SH-SY5Y (cell line): ENCODE results near the gene RNF14.

Experiments used
- GATA2 ChIP-seq: IDR thresholded peaks from 2 replicates; pipeline ENCODE4 v1.6.1; 2011; ENCODE audit warnings: mild to moderate bottlenecking, low read depth, low read length
- GATA3 ChIP-seq: IDR thresholded peaks from 2 replicates; pipeline ENCODE4 v1.6.1; 2011; ENCODE audit warnings: low read depth, mild to moderate bottlenecking, low read length, moderate library complexity

DNA sequence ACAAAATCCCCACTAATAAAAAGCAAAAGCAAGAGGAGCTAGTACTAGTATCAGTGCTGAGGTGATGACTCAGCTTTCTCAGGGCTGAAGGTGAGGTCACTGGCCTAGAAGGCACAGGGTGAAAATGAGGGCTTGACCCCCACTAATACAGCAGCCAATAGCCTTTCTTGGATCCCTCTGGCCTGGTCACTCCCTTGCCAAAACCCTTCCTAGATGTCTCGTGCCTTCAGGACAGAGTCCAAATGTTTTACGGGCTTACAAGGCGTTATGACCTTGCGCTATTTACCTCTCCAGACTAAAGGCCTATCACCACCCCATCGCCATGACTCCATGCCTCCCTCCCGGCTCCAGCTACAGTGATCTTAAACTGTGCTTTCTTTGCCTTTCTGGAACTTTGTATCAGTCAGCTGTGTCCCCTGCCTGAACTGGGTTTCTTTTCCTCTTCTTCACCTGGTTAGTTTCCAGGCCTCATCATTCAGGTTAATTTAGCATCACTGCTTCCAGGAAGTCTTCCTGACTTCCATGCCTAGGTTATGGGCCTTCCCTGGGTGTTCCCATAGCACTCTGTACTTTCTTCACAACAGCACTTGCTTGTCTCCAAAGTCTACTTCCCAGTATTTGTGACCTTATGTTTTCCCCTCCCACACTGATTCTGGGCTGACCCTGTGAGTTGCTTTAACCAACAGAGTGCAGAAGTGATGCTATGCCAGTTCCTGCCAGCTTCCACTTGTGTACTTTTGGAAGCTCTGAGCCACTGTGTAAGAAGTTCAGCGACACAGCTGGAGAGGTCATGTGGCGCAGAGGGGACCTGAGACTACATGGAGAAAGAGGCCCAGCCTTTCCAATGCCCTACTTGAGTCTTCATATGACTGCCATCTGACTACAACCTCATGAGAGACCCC lies 49.4 kb upstream of the RNF14 start:
- TF ChIP-seq GATA2 (no peak), GATA3 (no peak)
